Right lobe of liver (tissue), 6 donors: Measurements from ENCODE around the gene CEP295NL. TPM values are rescaled to one million over a fixed set of nuclear protein-coding genes. Genes with fewer than 3 reads are reported as not detected.

Experiments
- ATAC-seq, 4 donors: fragments of 200-7000 bp; cut with Tn5 transposase; one replicate each; pipeline ENCODE4 v1.9.1; 2020; ENCODE audit warnings: mild to moderate bottlenecking in 4 of 4, moderate library complexity in 4 of 4
- DNase-seq, 3 donors: peaks; one replicate each; pipeline ENCODE4 v3.0.0-alpha.2; 2020
- H3K27ac ChIP-seq, 3 donors: fragments of 200-600 bp; one replicate each; pipeline ENCODE4 v1.8.0; 2022
- H3K27me3 ChIP-seq, 2 donors: fragments of 200-600 bp; one replicate each; pipeline ENCODE4 v1.8.0; 2022
- H3K36me3 ChIP-seq, 4 donors: fragments of 200-600 bp; sonication (generic) in 1 of 4; one replicate each; pipeline versions ENCODE4 v1.5.1 to v1.8.0; 2017 to 2022; ENCODE audit warnings: control low read depth in 1 of 4
- H3K4me1 ChIP-seq, 4 donors: fragments of 200-600 bp; sonication (generic) in 1 of 4; one replicate each; pipeline versions ENCODE4 v1.5.1 to v1.8.0; 2017 to 2022; ENCODE audit warnings: control low read depth in 1 of 4
- H3K4me3 ChIP-seq, 3 donors: fragments of 200-600 bp; one replicate each; pipeline ENCODE4 v1.8.0; 2022
- H3K9me3 ChIP-seq, 4 donors: fragments of 200-600 bp; sonication (generic) in 1 of 4; one replicate each; pipeline versions ENCODE4 v1.5.1 to v1.8.0; 2017 to 2022; ENCODE audit warnings: control low read depth in 1 of 4
- CTCF ChIP-seq, 4 donors: fragments of 200-600 bp in 3 of 4; fragments of 450-650 bp in 1 of 4; IDR thresholded peaks; one replicate each; pipeline versions ENCODE4 v1.5.1 to v1.8.0; 2016 to 2022; ENCODE audit warnings: antibody characterized with exemption in 4 of 4, mild to moderate bottlenecking in 2 of 4
- POLR2A ChIP-seq: fragments of 450-650 bp; IDR thresholded peaks from one replicate; pipeline ENCODE4 v1.6.1; 2017; ENCODE audit warnings: antibody characterized with exemption, mild to moderate bottlenecking
- WGBS: methylation state at CpG from one replicate; pipeline ENCODE4 v1.1.6; 2018; ENCODE audit warnings: low coverage, low lambda C conversion rate; ENCODE audit not compliant: insufficient coverage; ENCODE audit errors: missing lambda C conversion rate; 5-methylcytosine and 5-hydroxymethylcytosine counted together
- intact Hi-C, 2 donors: fragments of 100-400 bp; cut with DNase I; formaldehyde crosslinking; loops; one replicate each; pipeline versions ENCODE4 v1.11.2 to v1.14.1; 2022
- total RNA-seq, 6 experiments: library from RNA; depleted of rRNA in 2 of 6; stranded (reverse); fragments of >200 nt in 2 of 6; fragmentation: NEBNext Ultra II Directional in 3 of 6; extraction: Animal tissue kit (Norgen Biotek cat#: 25700) in 3 of 6; gene quantifications; one replicate each; pipeline versions ENCODE4 v1.1.0 to v1.2.4, GENCODE V29; 2016 to 2023
- donor health status: DM: no; HTN: yes; CAD: no.
- donor health status: DM: no; HTN: no; CAD: no.
- donor health status: DM: no; HTN: no; CAD: no.
- donor health status: DM: no; HTN: yes; CAD: no.
- donor health status: DM: no; HTN: yes; CAD: no.

Gene CEP295NL
- total RNA-seq, 6 experiments from 2014 or later = 0.19 to 1.0 (median 0.53) TPM

GRCh38 chr17:78900816-78901215 lies 2.2 kb downstream of the CEP295NL start:
- no peaks in the 10 kb centered on the region for H3K27me3 ChIP-seq
- no peak overlapping the region for H3K4me3 ChIP-seq
- ATAC-seq (no peak), DNase-seq (no peak)
- H3K36me3 ChIP-seq = no peaks in the 10 kb centered on the region
- TF ChIP-seq CTCF (IDR thresholded peaks at IDR 0.05) = no peak
- no peak for TF ChIP-seq POLR2A
- WGBS = 62% methylated on average over 11 of the region's 29 CpGs
- intact Hi-C loops = no loop called here
- H3K9me3 ChIP-seq = no peaks in the 10 kb centered on the region
- H3K4me1 ChIP-seq = peaks cover 0 to 2% (median 0%) of the 10 kb centered on the region in 4 donors
- H3K27ac ChIP-seq = no peak overlapping the region

- TF ChIP-seq POLR2A = no peak
- no peak for TF ChIP-seq CTCF (IDR thresholded peaks at IDR 0.05)
- no peaks in the 10 kb centered on the region for H3K36me3 ChIP-seq
- peaks cover 0 to 5% (median 0%) of the 10 kb centered on the region in 4 donors for H3K4me1 ChIP-seq
- ATAC-seq (no peak), DNase-seq (no peak)
- H3K4me3 ChIP-seq = no peak overlapping the region
- H3K27ac ChIP-seq = no peak overlapping the region
- H3K9me3 ChIP-seq = no peaks in the 10 kb centered on the region
- no peaks in the 10 kb centered on the region for H3K27me3 ChIP-seq
- intact Hi-C loops = no loop called here
- 60% methylated on average over 13 of the region's 18 CpGs for WGBS
These were observed 3.4 kb downstream of the CEP295NL start for GRCh38 chr17:78899361-78900260.

- TF ChIP-seq POLR2A (no peak), CTCF (IDR thresholded peaks at IDR 0.05) (no peak)
- ATAC-seq (no peak), DNase-seq (no peak)
- H3K27me3 ChIP-seq = no peaks in the 10 kb centered on the region
- intact Hi-C loops = no loop called here
- H3K4me1 ChIP-seq = peaks cover 0 to 5% (median 0%) of the 10 kb centered on the region in 4 donors
- no peak overlapping the region for H3K4me3 ChIP-seq
- no peaks in the 10 kb centered on the region for H3K36me3 ChIP-seq
- H3K27ac ChIP-seq = no peak overlapping the region
- 93% methylated on average over 3 of the region's 13 CpGs for WGBS
- no peaks in the 10 kb centered on the region for H3K9me3 ChIP-seq
These were observed 4.1 kb downstream of the CEP295NL start for GRCh38 chr17:78898947-78899346.

GRCh38 chr17:78898075-78898836 lies 4.7 kb downstream of the CEP295NL start:
- Histone ChIP-seq H3K4me3 (no peak overlapping the region), H3K27me3 (no peaks in the 10 kb centered on the region), H3K27ac (no peak overlapping the region), H3K4me1 (peaks cover 0 to 5% (median 0%) of the 10 kb centered on the region in 4 donors), H3K9me3 (no peaks in the 10 kb centered on the region), H3K36me3 (no peaks in the 10 kb centered on the region)
- ATAC-seq (no peak), DNase-seq (no peak)
- intact Hi-C loops = no loop called here
- 81% methylated on average over 7 of the region's 17 CpGs for WGBS
- TF ChIP-seq CTCF (IDR thresholded peaks at IDR 0.05) (no peak), POLR2A (no peak)
